Memory B cell (primary cell): ENCODE results near the gene DBH.
"Not testable (repeated sequence)": the region's sequence is repeated elsewhere in the genome, so short reads cannot be mapped to it uniquely, and the experiment has no call there.

Experiments used
- ATAC-seq: fragments of 150-1000 bp; cut with Tn5 transposase; 2 replicates; pipeline ENCODE4 v1.10.0; 2021; ENCODE audit warnings: low read depth, mild to moderate bottlenecking, moderate library complexity
- DNase-seq, 2 donors: peaks; one replicate each; pipeline ENCODE4 v3.0.0; 2022; ENCODE audit warnings: low spot score in 2 of 2
- H3K27ac Mint-ChIP-seq: one replicate; pipeline ENCODE4 v1.8.0; 2022; ENCODE audit warnings: mild to moderate bottlenecking, moderate library complexity, mixed read lengths
- H3K27me3 Mint-ChIP-seq: one replicate; pipeline ENCODE4 v1.8.0; 2022; ENCODE audit warnings: mixed read lengths
- H3K36me3 Mint-ChIP-seq: one replicate; pipeline ENCODE4 v1.8.0; 2022; ENCODE audit warnings: mild to moderate bottlenecking, mixed read lengths
- H3K4me1 Mint-ChIP-seq: one replicate; pipeline ENCODE4 v1.8.0; 2022; ENCODE audit warnings: mixed read lengths
- H3K4me3 Mint-ChIP-seq: one replicate; pipeline ENCODE4 v1.8.0; 2022; ENCODE audit warnings: mild to moderate bottlenecking, moderate library complexity, mixed read lengths
- H3K9me3 Mint-ChIP-seq: one replicate; pipeline ENCODE4 v1.8.0; 2022; ENCODE audit warnings: mixed read lengths

Gene DBH

DNA sequence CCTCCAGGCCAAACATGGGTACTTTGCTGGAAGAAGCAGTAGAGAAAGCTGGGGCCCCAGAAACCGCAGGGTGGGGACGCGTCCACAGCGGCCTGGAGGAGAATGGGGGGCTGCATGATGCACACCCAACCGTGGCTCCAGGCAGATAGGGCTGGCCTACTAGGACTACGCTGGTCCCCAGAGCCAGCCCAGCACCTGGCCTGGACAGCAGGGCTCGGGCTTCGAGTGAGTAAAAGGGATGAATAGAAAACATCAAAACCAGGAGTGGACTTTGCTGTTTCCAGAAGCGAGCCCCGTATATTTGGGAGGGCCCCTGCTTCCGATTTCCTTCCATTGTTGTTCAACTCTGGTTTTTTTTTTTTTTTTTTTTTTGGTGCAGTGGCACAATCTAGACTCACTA lies 30.7 kb downstream of the DBH start:
- Mint-ChIP-seq H3K27ac (no peak overlapping the region), H3K36me3 (no peaks in the 10 kb centered on the region), H3K9me3 (no peaks in the 10 kb centered on the region), H3K27me3 (peaks cover 12% of the 10 kb centered on the region), H3K4me3 (no peak overlapping the region), H3K4me1 (no peaks in the 10 kb centered on the region)
- ATAC-seq (no peak), DNase-seq (no peak)

DNA sequence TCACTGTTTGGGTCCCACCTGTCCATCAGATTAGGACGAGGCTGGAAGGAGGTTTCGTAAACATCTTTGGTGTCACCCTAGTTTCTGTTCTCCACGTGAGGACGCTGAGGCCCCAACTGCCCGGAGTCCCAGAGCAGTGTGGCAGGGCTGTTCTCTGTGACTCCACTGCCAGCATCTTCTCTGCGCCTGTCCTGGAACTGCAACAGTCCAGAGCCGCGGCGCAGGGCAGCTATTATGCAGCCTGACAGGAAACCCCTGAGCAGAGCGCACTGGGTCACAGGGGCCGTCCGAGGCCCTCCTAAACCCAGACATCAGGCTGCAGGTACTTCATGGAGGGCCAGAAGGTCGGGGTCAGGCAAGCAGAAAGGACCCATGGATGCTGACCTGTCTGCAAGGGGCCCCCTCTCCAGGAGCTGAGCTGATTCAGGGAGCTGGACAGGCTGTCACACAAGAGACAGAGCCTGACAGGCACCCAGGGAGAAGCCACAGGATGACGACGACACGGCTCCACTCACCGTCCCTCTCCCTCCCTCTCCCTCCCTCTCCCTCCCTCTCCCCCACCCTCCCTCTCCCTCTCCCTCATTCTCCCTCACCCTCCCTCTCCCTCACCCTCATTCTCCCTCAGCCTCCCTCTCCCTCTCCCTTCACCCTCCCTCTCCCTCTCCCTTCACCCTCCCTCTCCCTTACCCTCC lies 31.7 kb downstream of the DBH start:
- Mint-ChIP-seq H3K4me3 (no peak overlapping the region), H3K9me3 (no peaks in the 10 kb centered on the region), H3K36me3 (no peaks in the 10 kb centered on the region), H3K4me1 (no peaks in the 10 kb centered on the region), H3K27me3 (peaks cover 12% of the 10 kb centered on the region), H3K27ac (no peak overlapping the region)
- ATAC-seq, result no peak
- DNase-seq, result no peak

DNA sequence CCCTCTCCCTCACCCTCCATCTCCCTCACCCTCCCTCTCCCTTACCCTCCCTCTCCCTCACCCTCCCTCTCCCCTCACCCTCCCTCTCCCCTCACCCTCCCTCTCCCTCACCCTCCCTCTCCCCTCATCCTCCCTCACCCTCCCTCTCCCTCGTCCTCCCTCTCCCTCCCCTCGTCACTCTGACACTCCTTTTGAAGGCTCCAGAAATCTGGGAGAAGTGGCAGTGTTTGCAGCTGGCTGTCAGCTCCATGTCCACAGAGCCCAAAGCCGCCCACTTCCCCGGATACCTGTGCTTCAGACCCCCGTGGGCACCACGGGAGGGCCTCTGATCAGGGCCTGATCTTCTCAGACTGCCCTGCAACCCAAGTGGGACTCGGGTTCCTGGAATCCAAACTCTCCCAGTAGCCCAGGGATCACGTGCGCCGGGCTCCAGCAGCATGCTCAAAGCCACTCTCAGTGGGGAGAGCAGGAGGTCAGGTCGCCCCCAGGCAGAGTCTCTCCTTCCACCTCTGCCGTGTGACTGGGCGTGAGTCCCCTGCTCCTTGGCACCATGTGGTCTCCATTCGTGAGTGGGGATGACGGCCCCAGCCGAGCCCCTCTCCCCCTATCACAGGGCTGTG lies 33.1 kb downstream of the DBH start:
- Mint-ChIP-seq H3K36me3 (no peaks in the 10 kb centered on the region), H3K9me3 (no peaks in the 10 kb centered on the region), H3K27me3 (peaks cover 12% of the 10 kb centered on the region), H3K4me3 (no peak overlapping the region), H3K4me1 (no peaks in the 10 kb centered on the region), H3K27ac (no peak overlapping the region)
- DNase-seq (no peak), ATAC-seq (no peak)

DNA sequence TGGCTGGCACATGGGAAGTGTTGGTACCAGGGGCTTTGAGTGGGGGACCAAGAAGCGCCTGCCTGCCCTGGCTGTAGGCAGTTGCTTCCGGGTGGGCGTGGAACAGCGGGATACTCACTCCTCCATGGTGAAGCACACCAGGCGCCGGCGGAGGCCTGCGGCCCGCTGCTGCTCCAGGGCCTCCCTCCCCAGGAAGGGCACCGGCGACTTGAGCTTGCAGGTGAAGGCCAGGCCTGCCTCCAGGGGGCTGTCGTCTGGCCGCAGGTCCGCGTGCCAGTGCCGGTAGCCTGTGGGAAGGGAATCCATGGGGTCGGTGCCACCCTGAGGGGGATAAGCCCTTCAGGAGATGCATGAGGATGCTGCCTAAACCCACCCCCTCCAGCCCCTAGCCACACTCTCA lies 34.3 kb downstream of the DBH start:
- H3K27ac Mint-ChIP-seq, result no peak overlapping the region
- H3K4me1 Mint-ChIP-seq, result no peaks in the 10 kb centered on the region
- DNase-seq (no peak), ATAC-seq (no peak)
- H3K4me3 Mint-ChIP-seq, result no peak overlapping the region
- H3K36me3 Mint-ChIP-seq, result no peaks in the 10 kb centered on the region
- H3K27me3 Mint-ChIP-seq, result peaks cover 12% of the 10 kb centered on the region
- no peaks in the 10 kb centered on the region for H3K9me3 Mint-ChIP-seq

DNA sequence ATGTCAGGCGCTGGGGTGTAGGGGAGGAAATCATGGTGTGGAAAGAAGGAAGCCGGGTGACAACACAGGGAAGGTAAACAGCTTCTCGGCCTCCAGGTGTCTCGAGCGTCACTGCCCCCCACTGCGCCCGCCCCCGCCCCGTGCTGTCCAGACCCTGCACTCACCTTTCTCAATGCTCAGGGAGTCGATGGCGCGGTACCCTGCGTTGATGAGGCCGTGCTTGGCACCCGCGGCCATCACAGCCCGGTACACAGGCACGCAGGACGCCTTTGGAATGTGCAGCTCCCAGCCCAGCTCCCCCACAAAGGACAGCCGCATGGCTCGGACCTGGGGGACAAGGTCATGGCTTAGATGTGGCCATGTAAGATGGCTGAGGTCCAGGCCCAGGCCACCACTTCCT lies 35.2 kb downstream of the DBH start:
- Mint-ChIP-seq H3K36me3 (no peaks in the 10 kb centered on the region), H3K9me3 (no peaks in the 10 kb centered on the region), H3K27ac (no peak overlapping the region), H3K4me3 (no peak overlapping the region), H3K4me1 (no peaks in the 10 kb centered on the region), H3K27me3 (peaks cover 9% of the 10 kb centered on the region)
- ATAC-seq, result no peak
- DNase-seq, result no peak

DNA sequence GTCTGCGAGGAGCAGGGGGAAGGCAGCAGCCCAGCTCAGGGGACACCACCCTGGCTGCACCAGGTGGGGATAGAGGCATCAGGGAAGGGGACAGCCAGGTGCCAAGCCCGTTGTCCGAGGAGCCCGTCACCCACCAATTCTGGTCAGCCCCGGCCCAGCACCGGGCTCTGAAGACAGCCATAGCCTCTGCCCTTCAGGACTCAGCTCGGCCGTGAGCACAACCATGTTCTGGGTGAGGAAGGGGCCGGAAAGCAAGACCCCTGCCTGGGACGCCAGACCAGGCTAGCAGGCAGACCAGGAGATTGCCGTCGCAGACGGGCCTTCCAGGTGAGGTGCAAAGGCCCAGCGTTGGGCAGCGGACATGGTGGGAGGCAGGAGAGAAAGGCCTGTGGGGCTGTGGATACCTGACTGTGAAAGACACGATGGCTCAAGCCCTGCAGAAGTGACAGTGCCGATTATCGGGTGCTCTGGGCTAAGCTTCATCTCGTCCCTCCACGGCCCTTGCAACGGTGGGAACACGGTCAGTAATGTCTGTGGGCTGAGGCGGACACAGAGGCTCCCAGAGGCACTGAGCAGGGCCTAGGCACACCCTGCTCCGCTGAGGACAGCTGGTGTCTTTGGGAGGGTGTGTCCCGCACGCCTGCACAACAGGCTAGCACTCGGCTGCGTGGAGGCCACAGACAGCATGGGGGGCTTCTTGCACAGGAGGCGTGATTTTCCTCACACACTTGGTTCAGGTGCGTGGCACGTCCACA lies 36.5 kb downstream of the DBH start:
- no peaks in the 10 kb centered on the region for H3K36me3 Mint-ChIP-seq
- no peak overlapping the region for H3K27ac Mint-ChIP-seq
- no peaks in the 10 kb centered on the region for H3K4me1 Mint-ChIP-seq
- ATAC-seq (no peak), DNase-seq (no peak)
- H3K9me3 Mint-ChIP-seq, result no peaks in the 10 kb centered on the region
- H3K27me3 Mint-ChIP-seq, result peaks cover 6% of the 10 kb centered on the region
- H3K4me3 Mint-ChIP-seq, result no peak overlapping the region

DNA sequence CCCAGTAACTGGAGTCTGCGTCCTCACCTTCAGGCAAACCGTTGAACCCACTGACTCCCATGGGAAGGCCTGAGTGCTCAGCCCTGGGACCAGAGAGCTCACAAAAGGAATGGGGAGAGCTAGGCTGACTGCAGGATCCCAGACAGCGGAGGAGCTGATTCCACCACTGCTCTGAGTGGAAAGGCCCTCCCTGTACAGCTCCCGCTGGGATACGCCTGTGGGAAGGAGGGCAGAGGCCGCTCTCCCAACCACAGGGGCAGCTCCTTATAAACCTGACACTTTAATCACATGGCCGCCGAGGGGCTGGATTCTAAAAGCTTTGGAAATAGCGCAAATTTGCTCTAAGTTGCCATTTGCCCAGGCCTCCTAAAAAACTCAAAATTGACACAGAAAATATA lies 37.1 kb downstream of the DBH start:
- Mint-ChIP-seq H3K27me3 (peaks cover 6% of the 10 kb centered on the region), H3K27ac (no peak overlapping the region), H3K9me3 (no peaks in the 10 kb centered on the region), H3K4me3 (no peak overlapping the region), H3K36me3 (no peaks in the 10 kb centered on the region), H3K4me1 (no peaks in the 10 kb centered on the region)
- no peak for ATAC-seq
- no peak for DNase-seq

DNA sequence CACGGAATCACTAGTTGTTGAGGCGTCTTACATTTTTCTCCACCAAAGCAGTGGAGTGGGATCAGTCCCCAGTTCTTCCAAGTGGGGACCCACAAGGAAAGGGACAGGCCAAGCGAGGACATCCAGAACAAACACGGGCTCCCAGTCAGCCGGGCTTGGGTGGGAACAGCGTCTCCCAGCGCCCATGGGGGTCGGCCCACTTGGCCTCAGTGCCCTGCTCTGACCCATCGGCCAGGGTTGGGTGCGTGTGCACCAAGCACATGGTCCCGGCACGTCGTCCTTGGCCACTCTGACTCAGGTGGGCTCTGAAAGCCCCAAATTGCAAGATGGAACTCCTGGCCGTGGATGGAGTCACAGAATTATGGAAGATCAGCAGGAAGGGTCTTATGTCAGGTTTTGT lies 37.9 kb downstream of the DBH start:
- H3K27me3 Mint-ChIP-seq, result peaks cover 6% of the 10 kb centered on the region
- H3K9me3 Mint-ChIP-seq, result no peaks in the 10 kb centered on the region
- no peaks in the 10 kb centered on the region for H3K4me1 Mint-ChIP-seq
- no peak overlapping the region for H3K4me3 Mint-ChIP-seq
- DNase-seq (no peak), ATAC-seq (no peak)
- H3K27ac Mint-ChIP-seq, result no peak overlapping the region
- H3K36me3 Mint-ChIP-seq, result no peaks in the 10 kb centered on the region

DNA sequence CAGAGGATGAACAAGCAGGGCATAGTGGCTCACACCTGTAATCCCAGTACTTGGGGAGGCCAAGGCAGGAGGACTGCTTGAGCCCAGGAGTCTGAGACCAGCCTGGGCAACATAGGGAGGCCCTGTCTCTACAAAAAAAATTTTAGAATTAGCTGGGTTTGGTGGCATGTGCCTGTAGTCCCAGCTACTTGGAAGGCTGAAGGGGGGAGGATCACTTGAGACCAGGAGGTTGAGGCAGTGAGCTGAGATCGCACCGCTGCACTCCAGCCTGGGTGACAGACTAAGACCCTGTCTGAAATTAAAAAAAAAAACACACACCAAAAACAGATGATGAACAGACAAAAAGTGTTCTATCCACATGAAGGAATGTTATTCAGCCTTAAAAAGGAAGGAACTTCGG lies 39.6 kb downstream of the DBH start:
- H3K36me3 Mint-ChIP-seq, H3K27me3 Mint-ChIP-seq, H3K4me1 Mint-ChIP-seq, DNase-seq, H3K9me3 Mint-ChIP-seq, ATAC-seq, H3K27ac Mint-ChIP-seq, H3K4me3 Mint-ChIP-seq: not testable (repeated sequence)

DNA sequence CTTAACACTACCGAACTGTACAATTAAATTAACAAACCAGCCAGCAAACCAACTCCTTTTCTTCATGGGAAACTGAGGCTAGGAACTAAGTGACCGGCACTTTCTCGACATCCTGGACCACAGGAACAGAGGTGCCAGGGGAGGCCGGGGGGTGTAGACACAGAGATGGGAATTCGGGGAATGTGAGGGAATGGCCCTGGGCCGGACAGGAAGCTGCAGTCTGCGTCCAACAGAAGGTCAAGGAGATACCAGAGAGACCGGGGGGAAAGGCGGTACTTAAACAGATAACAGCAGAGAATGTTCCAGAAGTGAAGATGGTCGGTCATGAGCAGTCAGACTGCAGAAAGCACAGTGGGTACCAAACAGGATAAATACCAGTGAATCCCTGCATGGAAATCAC lies 40.3 kb downstream of the DBH start:
- Mint-ChIP-seq H3K4me3 (no peak overlapping the region), H3K9me3 (no peaks in the 10 kb centered on the region), H3K27me3 (peaks cover 3% of the 10 kb centered on the region), H3K36me3 (no peaks in the 10 kb centered on the region), H3K4me1 (no peaks in the 10 kb centered on the region), H3K27ac (no peak overlapping the region)
- ATAC-seq, result no peak
- DNase-seq, result no peak

DNA sequence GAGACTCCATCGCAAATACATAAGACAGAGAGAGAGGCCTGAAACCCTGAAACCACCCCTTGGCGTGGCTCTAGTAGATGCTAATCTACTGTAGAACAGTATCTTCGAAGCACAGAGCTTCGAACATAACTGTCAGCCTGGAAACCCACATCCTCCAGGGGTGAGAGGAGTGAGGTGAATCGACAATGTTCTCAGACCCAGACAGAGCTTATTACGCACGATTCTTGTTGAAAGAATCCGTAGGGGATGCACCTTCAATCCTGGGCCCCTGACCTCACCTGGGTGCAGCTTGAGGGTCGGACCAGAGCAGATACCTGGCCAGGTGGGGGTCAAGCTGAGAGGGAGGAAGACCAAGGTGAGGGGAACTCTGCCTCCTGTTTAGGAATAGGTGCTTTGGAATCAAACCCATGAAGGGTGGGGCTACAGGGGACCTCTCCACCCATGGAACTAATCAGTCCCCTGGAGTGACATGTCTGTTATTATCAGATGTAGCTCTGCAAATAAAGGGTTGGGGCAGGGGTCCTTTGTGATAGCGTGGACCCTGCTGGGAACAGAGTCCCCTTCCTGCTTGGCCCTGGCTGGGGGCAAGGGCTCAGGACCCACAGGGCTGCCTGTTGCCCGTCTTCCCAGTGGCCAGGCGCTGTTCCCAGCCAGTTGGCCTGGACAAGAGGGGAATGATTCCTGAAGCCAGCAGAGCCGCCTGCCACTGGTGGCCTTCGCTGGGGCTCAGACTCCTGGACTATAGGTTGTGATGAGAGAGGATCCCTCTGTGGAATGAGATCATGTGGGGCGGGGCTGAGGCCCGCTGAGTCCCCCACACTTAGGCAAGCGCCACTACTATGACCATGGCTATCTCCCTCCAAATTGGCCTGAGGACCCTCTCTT lies 41.2 kb downstream of the DBH start:
- H3K4me3 Mint-ChIP-seq, result no peak overlapping the region
- no peaks in the 10 kb centered on the region for H3K27me3 Mint-ChIP-seq
- no peaks in the 10 kb centered on the region for H3K36me3 Mint-ChIP-seq
- H3K9me3 Mint-ChIP-seq, result no peaks in the 10 kb centered on the region
- no peaks in the 10 kb centered on the region for H3K4me1 Mint-ChIP-seq
- DNase-seq (no peak), ATAC-seq (no peak)
- no peak overlapping the region for H3K27ac Mint-ChIP-seq

DNA sequence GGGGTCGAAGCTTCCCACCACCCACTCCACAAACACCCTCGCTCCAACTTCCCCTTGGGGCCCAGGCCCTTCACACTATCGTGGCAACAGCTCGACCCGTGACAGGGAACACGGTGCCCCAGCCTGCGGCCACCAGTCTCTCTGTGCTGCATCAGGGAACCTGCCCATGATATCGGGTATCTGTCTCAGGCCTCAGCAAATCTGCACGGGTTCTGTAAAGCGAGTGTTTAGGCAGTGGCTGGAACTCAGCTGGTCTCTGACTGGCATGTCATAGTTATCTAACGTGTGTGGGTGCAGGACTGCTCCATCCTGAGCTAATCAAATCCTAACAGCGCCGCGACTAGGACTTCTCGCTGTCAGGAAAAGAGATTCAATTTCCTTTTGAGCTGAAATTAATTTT lies 42.9 kb downstream of the DBH start:
- Mint-ChIP-seq H3K4me3 (no peak overlapping the region), H3K27me3 (no peaks in the 10 kb centered on the region), H3K4me1 (peaks cover 2% of the 10 kb centered on the region), H3K9me3 (no peaks in the 10 kb centered on the region), H3K27ac (no peak overlapping the region), H3K36me3 (no peaks in the 10 kb centered on the region)
- ATAC-seq, result no peak
- DNase-seq, result no peak

DNA sequence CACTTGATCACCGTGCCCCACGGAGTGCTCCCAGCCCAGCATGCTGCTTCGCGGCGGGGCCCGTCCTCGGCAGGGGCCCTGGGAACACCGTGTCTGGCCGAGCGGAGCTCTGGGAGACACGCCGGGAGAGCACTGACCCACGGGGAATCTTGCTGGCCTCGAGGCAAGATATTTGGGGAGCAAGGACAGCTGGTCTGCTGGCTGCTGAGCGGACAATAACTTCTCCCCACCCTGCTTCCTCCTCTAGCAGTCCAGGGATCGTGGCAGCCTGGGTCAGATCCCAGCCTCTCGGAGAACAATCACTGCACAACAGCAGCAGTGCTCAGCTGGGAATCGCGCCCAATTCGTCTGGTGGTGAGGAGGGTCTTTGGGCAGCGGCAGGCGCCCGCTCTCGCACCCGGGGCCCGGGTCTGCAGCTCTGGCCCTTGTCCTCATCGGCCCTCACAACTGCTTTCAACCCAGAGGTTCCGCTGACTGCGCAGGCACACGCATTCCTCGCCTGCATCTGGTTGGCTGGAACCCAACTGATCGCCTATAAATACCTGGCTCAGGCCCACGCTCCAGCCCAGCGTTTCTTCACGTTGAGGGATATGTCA lies 43.4 kb downstream of the DBH start:
- DNase-seq, result no peak
- H3K36me3 Mint-ChIP-seq, result no peaks in the 10 kb centered on the region
- H3K4me3 Mint-ChIP-seq, result no peak overlapping the region
- H3K27me3 Mint-ChIP-seq, result no peaks in the 10 kb centered on the region
- H3K9me3 Mint-ChIP-seq, result no peaks in the 10 kb centered on the region
- ATAC-seq, result no peak
- no peak overlapping the region for H3K27ac Mint-ChIP-seq
- H3K4me1 Mint-ChIP-seq, result peaks cover 2% of the 10 kb centered on the region
